ENCODE results near the gene CCDC28B.

DNA sequence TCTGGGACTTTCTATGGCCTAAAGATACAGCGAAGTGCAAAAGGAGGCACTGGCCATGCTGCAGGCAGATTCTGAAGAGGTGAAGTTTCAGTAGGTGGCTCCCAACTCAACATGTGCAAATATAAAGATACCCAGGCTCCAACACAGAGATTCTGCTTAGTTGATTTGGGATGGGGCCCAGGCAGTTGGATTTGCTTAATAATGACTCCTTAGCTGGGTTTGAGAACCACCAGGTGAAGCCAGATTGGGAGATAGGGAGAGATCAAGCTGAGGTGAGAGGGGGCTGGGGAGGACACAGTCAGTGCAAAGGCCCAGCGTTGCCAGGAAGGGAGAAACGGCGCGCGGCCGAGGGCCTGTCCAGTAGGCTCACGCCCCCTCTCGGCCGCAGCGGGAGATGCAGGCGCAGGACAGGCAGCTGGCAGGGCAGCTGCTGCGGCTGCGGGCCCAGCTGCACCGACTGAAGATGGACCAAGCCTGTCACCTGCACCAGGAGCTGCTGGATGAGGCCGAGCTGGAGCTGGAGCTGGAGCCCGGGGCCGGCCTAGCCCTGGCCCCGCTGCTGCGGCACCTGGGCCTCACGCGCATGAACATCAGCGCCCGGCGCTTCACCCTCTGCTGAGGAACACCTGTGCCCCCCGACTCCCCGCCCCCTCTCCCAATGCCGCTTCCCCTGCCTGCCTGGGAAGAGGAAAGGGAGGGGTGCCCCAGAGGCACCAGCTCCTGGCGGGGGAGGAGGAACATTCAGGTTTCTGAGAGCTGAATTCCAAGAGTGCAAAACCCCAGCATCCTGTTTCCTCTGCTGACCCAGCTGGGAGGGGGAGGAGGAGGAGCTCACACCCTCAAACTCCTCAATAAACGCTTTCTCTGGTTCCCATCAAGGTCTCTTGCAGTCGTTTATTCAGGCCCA is 47.8 kb downstream of the CCDC28B start:
- TF ChIP-seq, protein P1, sequence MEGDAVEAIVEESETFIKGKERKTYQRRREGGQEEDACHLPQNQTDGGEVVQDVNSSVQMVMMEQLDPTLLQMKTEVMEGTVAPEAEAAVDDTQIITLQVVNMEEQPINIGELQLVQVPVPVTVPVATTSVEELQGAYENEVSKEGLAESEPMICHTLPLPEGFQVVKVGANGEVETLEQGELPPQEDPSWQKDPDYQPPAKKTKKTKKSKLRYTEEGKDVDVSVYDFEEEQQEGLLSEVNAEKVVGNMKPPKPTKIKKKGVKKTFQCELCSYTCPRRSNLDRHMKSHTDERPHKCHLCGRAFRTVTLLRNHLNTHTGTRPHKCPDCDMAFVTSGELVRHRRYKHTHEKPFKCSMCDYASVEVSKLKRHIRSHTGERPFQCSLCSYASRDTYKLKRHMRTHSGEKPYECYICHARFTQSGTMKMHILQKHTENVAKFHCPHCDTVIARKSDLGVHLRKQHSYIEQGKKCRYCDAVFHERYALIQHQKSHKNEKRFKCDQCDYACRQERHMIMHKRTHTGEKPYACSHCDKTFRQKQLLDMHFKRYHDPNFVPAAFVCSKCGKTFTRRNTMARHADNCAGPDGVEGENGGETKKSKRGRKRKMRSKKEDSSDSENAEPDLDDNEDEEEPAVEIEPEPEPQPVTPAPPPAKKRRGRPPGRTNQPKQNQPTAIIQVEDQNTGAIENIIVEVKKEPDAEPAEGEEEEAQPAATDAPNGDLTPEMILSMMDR (conservative IDR thresholded peaks at IDR 0.05 in 1 of 2, IDR thresholded peaks at IDR 0.05 in 1 of 2; ENCODE audit: low read depth in 1 of 2, low read length in 2 of 2), result peak; percentile 71 to 73
- TF ChIP-seq EZH2 (IDR thresholded peaks at IDR 0.05; ENCODE audit: low read length, missing control alignments), result no peak
